GM12892 (cell line): ENCODE data around the gene TMEM270.

ENCODE experiments used
- POLR2A ChIP-seq: IDR thresholded peaks from 2 replicates; pipeline ENCODE4 v1.6.1; 2011; ENCODE audit warnings: low read depth, low read length, control low read depth
- POLR2AphosphoS5 ChIP-seq: IDR thresholded peaks from 2 replicates; pipeline ENCODE4 v1.6.1; 2011; ENCODE audit warnings: low read depth, low read length, control low read depth
- TAF1 ChIP-seq: IDR thresholded peaks from 2 replicates; pipeline ENCODE4 v1.6.1; 2011; ENCODE audit warnings: low read depth, mild to moderate bottlenecking, control low read depth, low read length, borderline replicate concordance

GRCh38 chr7:73864981-73865711 is 4.2 kb downstream of the TMEM270 start:
- TF ChIP-seq POLR2A: no peak
- no peak for TF ChIP-seq TAF1
- no peak for TF ChIP-seq POLR2AphosphoS5
